Ovary (tissue), 9 donors: Measurements from ENCODE around the gene MAN1B1. TPM values are rescaled to one million over a fixed set of nuclear protein-coding genes. Genes with fewer than 3 reads are reported as not detected.

Experiments
- DNase-seq, 5 donors: peaks; one replicate each; pipeline ENCODE4 v3.0.0-alpha.2; 2019 to 2020
- H3K27ac ChIP-seq, 2 donors: fragments of 200-600 bp; one replicate each; pipeline versions ENCODE4 v1.5.1 to v1.8.0; 2019 to 2022
- H3K27me3 ChIP-seq: fragments of 200-600 bp; one replicate; pipeline ENCODE4 v1.8.0; 2022
- H3K36me3 ChIP-seq: fragments of 200-600 bp; sonication (generic); one replicate; pipeline ENCODE4 v1.5.1; 2019
- H3K4me1 ChIP-seq: one replicate; pipeline ENCODE4 v1.8.1; 2013; ENCODE audit warnings: mild to moderate bottlenecking, moderate library complexity; ENCODE audit not compliant: insufficient read depth
- H3K4me3 ChIP-seq: fragments of 200-600 bp; sonication (generic); one replicate; pipeline ENCODE4 v1.5.1; 2017
- H3K9me3 ChIP-seq, 2 donors: fragments of 200-600 bp in 1 of 2; sonication (generic) in 1 of 2; one replicate each; pipeline versions ENCODE4 v1.5.1 to v1.8.1; 2013 to 2019; ENCODE audit warnings: mild to moderate bottlenecking in 1 of 2, moderate library complexity in 1 of 2
- EP300 ChIP-seq: sonication (generic); formaldehyde crosslinking; IDR thresholded peaks from one replicate; pipeline ENCODE4 v1.6.1; 2017; ENCODE audit warnings: antibody characterized with exemption
- POLR2A ChIP-seq: fragments of 450-650 bp; IDR thresholded peaks from one replicate; pipeline ENCODE4 v1.6.1; 2017; ENCODE audit warnings: antibody characterized with exemption, mild to moderate bottlenecking, moderate library complexity
- WGBS, 3 donors: extraction: QIAGEN DNeasy Blood & Tissue Kit in 1 of 3; methylation state at CpG; one replicate each; pipeline versions ENCODE4 v1.1.5 to v1.1.7; 2013 to 2017; 5-methylcytosine and 5-hydroxymethylcytosine counted together
- intact Hi-C, 4 donors: fragments of 100-400 bp; cut with DNase I; formaldehyde crosslinking; loops; one replicate each; pipeline versions ENCODE4 v1.11.0 to v1.15.1; 2022 to 2023
- polyA plus RNA-seq, 2 donors: library from polyadenylated mRNA; stranded (reverse); fragments of 200-250 nt in 1 of 2; fragments of 350-450 nt in 1 of 2; fragmentation: Illumina TruSeq in 1 of 2; extraction: RNeasy Lipid Tissue Mini Kit (QIAGEN cat#74804) in 1 of 2; gene quantifications; one replicate each; pipeline ENCODE4 v1.2.3, GENCODE V29; 2013 to 2014
- total RNA-seq, 7 donors: library from RNA; depleted of rRNA in 2 of 7; stranded (reverse); fragments of >200 nt in 2 of 7; fragmentation: NEBNext Ultra II Directional in 3 of 7; extraction: Animal tissue kit (Norgen Biotek cat#: 25700) in 3 of 7; gene quantifications; one replicate each; pipeline versions ENCODE4 v1.1.0 to v1.2.4, GENCODE V29; 2016 to 2023
- TF ChIP-seq, protein P1 (sequence below), 3 donors: fragments of 450-650 bp in 2 of 3; fragments of 200-600 bp in 1 of 3; IDR thresholded peaks; one replicate each; pipeline versions ENCODE4 v1.5.1 to v1.8.0; 2016 to 2022; ENCODE audit warnings: antibody characterized with exemption in 3 of 3, mild to moderate bottlenecking in 1 of 3
- donor health status: DM: no; HTN: no; CAD: no; lungs with moderate emphysema.
- donor health status: DM: no; HTN: no; CAD: no.
- donor health status: Bipolar disorder and iron deficiency.
- donor health status: DM: yes; HTN: yes; CAD: no.
- donor health status: DM: no; HTN: no; CAD: no.
- donor health status: DM: yes; HTN: yes; CAD: no.

The MAN1B1 gene
- total and polyA plus RNA-seq, 9 donors = 30.2 to 109 (median 39.7) TPM

DNA sequence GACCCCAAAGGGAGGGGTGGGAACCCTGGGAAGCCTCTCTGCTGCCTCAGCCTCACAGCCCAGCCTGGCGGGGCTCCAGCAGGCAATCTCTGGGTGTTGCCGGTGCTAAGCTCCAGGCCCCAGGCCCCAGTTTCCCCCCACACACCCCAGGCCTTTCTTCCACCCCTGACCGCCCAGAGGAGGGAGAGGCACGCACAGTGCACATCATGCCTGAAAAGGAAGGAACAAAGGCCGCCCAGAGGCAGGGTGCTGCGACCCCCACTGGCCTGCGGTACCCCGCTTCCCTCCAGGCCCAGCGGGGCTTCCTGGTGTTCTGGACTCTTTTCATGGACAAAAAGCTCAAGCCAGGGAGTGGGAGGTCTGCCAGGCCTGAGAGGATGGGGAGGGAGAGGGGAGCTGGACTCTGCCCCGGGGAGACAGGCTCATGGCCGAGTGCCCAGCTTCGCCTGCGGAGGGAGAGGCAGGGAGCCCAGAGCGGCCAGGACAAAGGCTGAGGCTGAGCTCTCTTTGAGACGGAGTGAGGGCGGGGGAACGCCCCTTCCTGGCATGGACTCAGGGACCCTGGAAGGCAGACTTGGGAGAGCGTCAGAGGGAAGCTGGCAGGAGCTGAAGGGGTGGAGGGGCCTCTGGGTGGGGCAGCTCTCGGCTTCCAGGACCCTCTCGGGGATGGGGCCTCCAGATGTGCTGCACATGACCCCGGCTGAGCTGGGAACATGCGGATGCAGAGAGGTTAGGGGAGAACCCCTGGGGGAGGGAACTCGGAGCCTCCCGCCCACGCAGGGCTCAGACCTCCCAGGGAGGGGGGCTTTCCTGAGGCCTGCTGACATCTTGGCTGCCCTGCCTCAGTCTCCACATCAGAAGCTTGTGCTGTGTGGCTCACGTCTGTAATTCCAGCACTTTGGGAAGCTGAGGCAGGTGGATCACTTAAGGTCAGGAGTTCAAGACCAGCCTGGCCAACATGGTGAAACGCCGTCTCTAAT, 31.1 kb upstream of the MAN1B1 start:
- Histone ChIP-seq H3K36me3 (no peaks in the 10 kb centered on the region), H3K4me1 (peaks cover 22% of the 10 kb centered on the region), H3K27me3 (no peaks in the 10 kb centered on the region), H3K9me3 (no peaks in the 10 kb centered on the region), H3K4me3 (no peak overlapping the region), H3K27ac (peak overlapping the region; percentile 62 to 69)
- 2 to 5% (median 4%) methylated on average over 25 to 28 of the region's 28 CpGs for WGBS, 3 donors
- TF ChIP-seq EP300 = no peak
- TF ChIP-seq POLR2A = no peak
- TF ChIP-seq, protein P1, sequence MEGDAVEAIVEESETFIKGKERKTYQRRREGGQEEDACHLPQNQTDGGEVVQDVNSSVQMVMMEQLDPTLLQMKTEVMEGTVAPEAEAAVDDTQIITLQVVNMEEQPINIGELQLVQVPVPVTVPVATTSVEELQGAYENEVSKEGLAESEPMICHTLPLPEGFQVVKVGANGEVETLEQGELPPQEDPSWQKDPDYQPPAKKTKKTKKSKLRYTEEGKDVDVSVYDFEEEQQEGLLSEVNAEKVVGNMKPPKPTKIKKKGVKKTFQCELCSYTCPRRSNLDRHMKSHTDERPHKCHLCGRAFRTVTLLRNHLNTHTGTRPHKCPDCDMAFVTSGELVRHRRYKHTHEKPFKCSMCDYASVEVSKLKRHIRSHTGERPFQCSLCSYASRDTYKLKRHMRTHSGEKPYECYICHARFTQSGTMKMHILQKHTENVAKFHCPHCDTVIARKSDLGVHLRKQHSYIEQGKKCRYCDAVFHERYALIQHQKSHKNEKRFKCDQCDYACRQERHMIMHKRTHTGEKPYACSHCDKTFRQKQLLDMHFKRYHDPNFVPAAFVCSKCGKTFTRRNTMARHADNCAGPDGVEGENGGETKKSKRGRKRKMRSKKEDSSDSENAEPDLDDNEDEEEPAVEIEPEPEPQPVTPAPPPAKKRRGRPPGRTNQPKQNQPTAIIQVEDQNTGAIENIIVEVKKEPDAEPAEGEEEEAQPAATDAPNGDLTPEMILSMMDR (IDR thresholded peaks at IDR 0.05) = no peak
- intact Hi-C loops = no loop called here
- DNase-seq = peak; percentile 96 to 99 (median 99)

GRCh38 chr9:137056739-137057415, 29.9 kb upstream of the MAN1B1 start:
- no peak for DNase-seq
- no peaks in the 10 kb centered on the region for H3K27me3 ChIP-seq
- 65 to 73% (median 66%) methylated on average over 17 of the region's 17 CpGs for WGBS, 3 donors
- H3K4me1 ChIP-seq = peaks cover 22% of the 10 kb centered on the region
- TF ChIP-seq EP300 (no peak), POLR2A (no peak)
- TF ChIP-seq, protein P1 (IDR thresholded peaks at IDR 0.05) = no peak
- no peak overlapping the region for H3K4me3 ChIP-seq
- no peak overlapping the region for H3K27ac ChIP-seq
- intact Hi-C loops = no loop called here
- no peaks in the 10 kb centered on the region for H3K9me3 ChIP-seq
- H3K36me3 ChIP-seq = no peaks in the 10 kb centered on the region

DNA sequence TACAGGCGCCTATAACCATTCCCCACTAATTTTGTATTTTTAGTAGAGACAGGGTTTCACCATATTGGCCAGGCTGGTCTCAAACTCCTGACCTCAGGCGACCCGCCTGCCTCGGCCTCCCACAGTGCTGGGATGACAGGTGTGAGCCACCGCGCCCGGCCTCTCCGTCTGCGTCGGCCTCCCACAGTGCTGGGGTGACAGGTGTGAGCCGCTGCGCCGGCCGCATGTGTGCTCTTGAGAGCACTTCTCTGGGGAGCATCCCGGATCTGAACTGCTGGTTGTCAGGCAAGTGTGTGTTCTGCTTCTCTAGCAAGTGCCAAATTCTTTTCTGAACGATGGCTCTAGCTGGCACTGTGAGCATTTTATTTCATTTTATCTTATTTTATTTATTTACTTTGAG, 29.2 kb upstream of the MAN1B1 start:
- TF ChIP-seq, protein P1 (IDR thresholded peaks at IDR 0.05) = no peak
- no peak for TF ChIP-seq EP300
- no peak for TF ChIP-seq POLR2A

DNA sequence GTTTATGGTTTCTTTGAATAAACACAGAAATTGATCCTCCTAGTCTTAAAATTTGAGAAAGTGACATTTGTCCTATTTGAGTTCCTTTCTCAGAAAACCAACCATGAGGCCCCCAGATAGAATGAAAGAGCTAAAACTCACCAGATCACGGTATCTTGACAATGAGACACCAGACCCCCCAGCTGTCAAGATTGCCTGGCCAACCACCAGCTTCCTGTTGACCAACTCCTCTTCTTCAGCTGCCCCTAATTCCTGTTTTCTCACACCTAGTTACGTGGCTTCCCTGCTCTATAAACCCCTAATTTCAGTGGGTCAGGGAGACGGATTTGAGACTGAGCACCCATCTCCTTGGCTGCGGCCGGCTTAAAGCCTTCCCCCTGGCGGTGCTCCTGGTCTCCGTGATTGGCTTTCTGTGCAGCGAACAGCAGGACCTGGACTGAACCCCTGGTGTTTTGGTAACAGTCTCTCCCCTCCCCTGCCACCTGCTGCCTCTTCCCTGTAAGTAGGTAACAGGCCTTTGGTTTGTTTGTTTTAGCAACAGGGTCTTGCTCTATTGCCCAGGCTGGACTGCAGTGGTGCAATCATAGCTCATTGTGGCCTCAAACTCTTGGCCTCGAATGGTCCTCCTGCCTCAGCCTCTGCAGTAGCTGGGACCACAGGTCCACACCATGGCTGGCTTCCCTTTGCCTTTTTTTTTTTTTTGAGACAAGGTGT, 28.1 kb upstream of the MAN1B1 start:
- no peak overlapping the region for H3K4me3 ChIP-seq
- 88 to 92% (median 91%) methylated on average over 9 of the region's 9 CpGs for WGBS, 3 donors
- no peak overlapping the region for H3K27ac ChIP-seq
- TF ChIP-seq, protein P1 (IDR thresholded peaks at IDR 0.05) = no peak
- TF ChIP-seq POLR2A (no peak), EP300 (no peak)
- no peaks in the 10 kb centered on the region for H3K27me3 ChIP-seq
- DNase-seq = no peak
- intact Hi-C loops = no loop called here
- peaks cover 19% of the 10 kb centered on the region for H3K4me1 ChIP-seq
- H3K36me3 ChIP-seq = no peaks in the 10 kb centered on the region
- H3K9me3 ChIP-seq = no peaks in the 10 kb centered on the region

More for the DNA sequence above, 29.2 kb upstream of the MAN1B1 start:
- H3K9me3 ChIP-seq = no peaks in the 10 kb centered on the region
- H3K4me1 ChIP-seq = peaks cover 22% of the 10 kb centered on the region
- DNase-seq = no peak
- H3K27me3 ChIP-seq = no peaks in the 10 kb centered on the region
- intact Hi-C loops = no loop called here
- H3K36me3 ChIP-seq = no peaks in the 10 kb centered on the region
- H3K4me3 ChIP-seq = no peak overlapping the region
- H3K27ac ChIP-seq = no peak overlapping the region
- 69 to 80% (median 78%) methylated on average over 16 of the region's 16 CpGs for WGBS, 3 donors
